ENCODE data around the gene MAP3K3. TPM values are rescaled to one million over a fixed set of nuclear protein-coding genes. Genes with fewer than 3 reads are reported as not detected.
A peak's percentile ranks its signal among the peaks of the same experiment; 100 is the strongest.

Gene MAP3K3
- total RNA-seq (2014; rRNA removed; shearing (Covaris generic)) (22.2 and 24.6 TPM in 2 replicates), polyA plus RNA-seq (2016; fragmentation: Nextera tagmentation; extraction: Ambion mirVana) (6.1 and 7.3 TPM in 2 replicates)
- long read RNA-seq, result 0 reads

GRCh38 chr17:63621684-63622573 lies at the start of gene MAP3K3:
TSS of gene MAP3K3 (plus strand) at chr17:63622417. CDS start at chr17:63622760, 343 bp downstream.
- Mint-ChIP-seq H3K27me3 (ENCODE audit: insufficient read depth, low read depth, poor library complexity) (peaks cover 5% of the 10 kb centered on the region), H3K27ac (peak within 1 kb of the TSS; percentile 78; the same call in 1 of the 2 replicates), H3K36me3 (ENCODE audit: low read depth) (no peaks in the 10 kb centered on the region), H3K4me1 (peaks cover 24% of the 10 kb centered on the region), H3K9me3 (no peaks in the 10 kb centered on the region), H3K4me3 (peak within 1 kb of the TSS; percentile 97)
- peak within 1 kb of the TSS; percentile 69; the same call in 1 of the 2 replicates for H2AFZ ChIP-seq
- peaks cover 13% of the 10 kb centered on the region for H3K4me1 ChIP-seq (ENCODE audit: insufficient read depth)
- no peak for TF ChIP-seq REST (IDR thresholded peaks at IDR 0.05; ENCODE audit: unreplicated experiment)
- no peak for TF ChIP-seq JUNB (IDR thresholded peaks at IDR 0.05; ENCODE audit: unreplicated experiment)
- TF ChIP-seq CREB1 (CRISPR knock-in tag; IDR thresholded peaks at IDR 0.05; ENCODE audit: low read depth), result peak; percentile 39; the same call in 1 of the 2 replicates
- TF ChIP-seq EZH2 (IDR thresholded peaks at IDR 0.05; ENCODE audit: low read depth, unreplicated experiment), result no peak
- TF ChIP-seq NANOG (IDR thresholded peaks at IDR 0.05; ENCODE audit: borderline replicate concordance), result no peak
- TF ChIP-seq STAT1 (IDR thresholded peaks at IDR 0.05; ENCODE audit: unreplicated experiment), result no peak
- TF ChIP-seq, protein P1, sequence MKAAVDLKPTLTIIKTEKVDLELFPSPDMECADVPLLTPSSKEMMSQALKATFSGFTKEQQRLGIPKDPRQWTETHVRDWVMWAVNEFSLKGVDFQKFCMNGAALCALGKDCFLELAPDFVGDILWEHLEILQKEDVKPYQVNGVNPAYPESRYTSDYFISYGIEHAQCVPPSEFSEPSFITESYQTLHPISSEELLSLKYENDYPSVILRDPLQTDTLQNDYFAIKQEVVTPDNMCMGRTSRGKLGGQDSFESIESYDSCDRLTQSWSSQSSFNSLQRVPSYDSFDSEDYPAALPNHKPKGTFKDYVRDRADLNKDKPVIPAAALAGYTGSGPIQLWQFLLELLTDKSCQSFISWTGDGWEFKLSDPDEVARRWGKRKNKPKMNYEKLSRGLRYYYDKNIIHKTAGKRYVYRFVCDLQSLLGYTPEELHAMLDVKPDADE (IDR thresholded peaks at IDR 0.05), result no peak
- TF ChIP-seq ZNF114 (CRISPR knock-in tag; IDR thresholded peaks at IDR 0.05), result no peak
- peak; percentile 96 for TF ChIP-seq POLR2AphosphoS5 (IDR thresholded peaks at IDR 0.05; ENCODE audit: low read depth)
- TF ChIP-seq ZNF331 (CRISPR knock-in tag; IDR thresholded peaks at IDR 0.05; ENCODE audit: low read depth), result no peak
- TF ChIP-seq CTCF (conservative IDR thresholded peaks at IDR 0.05; ENCODE audit: low read depth in 2 of 2), result peak in 1 of 2 experiments; percentile 27; a peak in 1 of 4 replicates
- no peak for TF ChIP-seq ZNF462 (CRISPR knock-in tag; IDR thresholded peaks at IDR 0.05)
- no peak for TF ChIP-seq EZH2phosphoT487 (IDR thresholded peaks at IDR 0.05; ENCODE audit: unreplicated experiment)
- H3K27ac ChIP-seq (ENCODE audit: low read depth), result peak within 1 kb of the TSS; percentile 87
- H3K9me2 ChIP-seq (ENCODE audit: insufficient read depth), result no peaks in the 10 kb centered on the region
- peaks cover 27% of the 10 kb centered on the region for H4K20me1 ChIP-seq (replicated peaks; ENCODE audit: insufficient read depth)
- peak; percentile 100 for DNase-seq (ENCODE audit: low spot score)
- H3K36me3 ChIP-seq (ENCODE audit: insufficient read depth), result no peaks in the 10 kb centered on the region
- peak within 1 kb of the TSS; percentile 80 for H3K4me2 ChIP-seq
- no peaks in the 10 kb centered on the region for H3K27me3 ChIP-seq (ENCODE audit: insufficient read depth)
- peak; percentile 89 for ATAC-seq
- peak within 1 kb of the TSS; percentile 61 for H3K4me3 ChIP-seq
- H3K79me2 ChIP-seq (replicated peaks; ENCODE audit: insufficient read depth), result peaks cover 34% of the 10 kb centered on the region
- 0 out of 2 replicates have a peak, but pooled peaks cover 6% of the 10 kb centered on the region for H3F3A ChIP-seq (replicated peaks; ENCODE audit: low read depth)
